ENCODE data around the gene SNN. TPM values are rescaled to one million over a fixed set of nuclear protein-coding genes. Genes with fewer than 3 reads are reported as not detected.

The SNN gene
- total RNA-seq, 1 experiment from 2014 or later, result 17.7 TPM

GRCh38 chr16:11658896-11659708 lies 9.2 kb upstream of the SNN start:
- in situ Hi-C loops (cut with HindIII; ENCODE audit: low pct_unique_long_range_greater_than_20kb, low sequenced_read_pairs), result no loop called here
- DNase-seq (ENCODE audit: low read depth), result no peak

- DNase-seq (ENCODE audit: low read depth), result no peak
- in situ Hi-C loops (cut with HindIII; ENCODE audit: low pct_unique_long_range_greater_than_20kb, low sequenced_read_pairs), result no loop called here
These were observed 7.7 kb upstream of the SNN start for GRCh38 chr16:11660565-11660964.

GRCh38 chr16:11662582-11662981 lies 5.7 kb upstream of the SNN start:
- DNase-seq (ENCODE audit: low read depth), result no peak
- in situ Hi-C loops (cut with HindIII; ENCODE audit: low pct_unique_long_range_greater_than_20kb, low sequenced_read_pairs), result no loop called here

- in situ Hi-C loops (cut with HindIII; ENCODE audit: low pct_unique_long_range_greater_than_20kb, low sequenced_read_pairs), result no loop called here
- DNase-seq (ENCODE audit: low read depth), result no peak
These were observed 3.2 kb upstream of the SNN start for GRCh38 chr16:11665071-11665491.

DNA sequence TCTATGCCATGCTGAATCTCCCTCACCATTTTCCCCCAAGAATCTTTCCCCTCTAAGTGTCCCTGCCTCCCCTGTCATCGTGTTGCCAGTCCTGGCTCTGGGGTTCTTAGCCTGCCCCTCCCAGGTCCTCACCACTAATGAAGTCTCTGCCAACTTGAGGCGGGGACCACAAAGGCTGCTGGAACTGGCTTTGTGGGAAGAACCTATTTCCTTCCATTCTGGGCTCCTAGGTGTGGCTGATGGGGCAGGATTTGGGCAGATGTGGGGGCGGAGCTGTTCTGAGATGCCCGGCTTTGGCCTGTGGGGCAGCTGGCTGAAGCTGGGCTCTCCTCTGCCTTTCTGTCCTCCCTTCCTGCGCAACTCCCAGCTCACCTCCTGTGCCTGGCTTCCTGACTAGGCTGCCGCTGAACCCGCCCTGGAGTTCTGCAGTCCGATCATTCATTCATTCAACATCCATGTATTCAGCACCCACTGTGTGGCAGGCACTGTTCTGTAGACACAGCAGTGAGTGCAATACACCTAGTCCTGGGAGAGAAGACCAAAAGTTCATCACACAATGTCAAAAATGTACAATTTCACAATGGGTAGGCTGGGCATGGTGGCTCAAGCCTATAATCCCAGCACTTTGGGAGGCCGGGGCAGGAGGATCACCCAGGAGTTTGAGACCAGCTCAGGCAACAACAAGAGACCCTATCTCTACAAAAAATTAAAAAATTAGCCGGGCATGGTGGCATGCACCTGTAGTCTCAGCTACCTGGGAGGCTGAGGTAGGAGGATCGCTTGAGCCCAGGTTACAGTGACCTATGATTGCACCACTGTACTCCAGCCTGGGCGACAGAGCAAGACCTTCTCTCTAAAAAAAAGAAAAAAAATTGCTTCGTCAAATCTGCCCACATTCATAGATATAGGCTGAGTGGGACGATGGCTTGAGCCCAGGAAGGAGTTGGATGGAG lies 1.9 kb upstream of the SNN start:
- DNase-seq (ENCODE audit: low read depth), result no peak
- in situ Hi-C loops (cut with HindIII; ENCODE audit: low pct_unique_long_range_greater_than_20kb, low sequenced_read_pairs), result no loop called here

DNA sequence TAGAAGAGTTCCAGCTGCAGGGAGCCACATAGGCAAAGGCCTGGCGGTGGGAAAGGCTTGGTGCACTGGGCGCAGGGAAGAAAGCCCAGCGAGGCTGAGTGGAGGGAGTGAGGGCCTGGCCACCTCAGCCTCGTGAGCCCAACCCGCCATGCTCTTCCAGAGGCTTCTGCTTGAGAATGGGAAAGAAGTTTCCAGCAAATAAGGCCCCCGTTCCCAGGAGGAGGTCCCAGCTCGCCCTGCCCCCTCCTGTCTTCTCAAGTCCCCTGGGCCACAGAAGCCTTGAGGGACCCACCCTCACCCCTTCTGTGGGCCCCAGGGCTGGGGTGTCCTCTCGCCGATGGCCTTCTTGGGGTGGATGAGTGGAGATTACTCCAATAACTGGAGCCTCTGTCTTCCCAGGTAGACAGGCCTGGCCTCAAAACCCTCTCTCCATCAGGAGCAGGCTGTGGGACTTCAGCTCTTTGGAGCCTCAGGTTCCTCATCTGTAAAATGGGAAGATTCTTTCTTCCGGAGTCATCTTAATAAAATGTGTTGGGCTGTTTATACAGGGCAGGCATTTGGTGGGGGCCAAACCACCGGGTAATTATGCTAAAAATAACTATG lies 933 bp upstream of the SNN start:
- in situ Hi-C loops (cut with HindIII; ENCODE audit: low pct_unique_long_range_greater_than_20kb, low sequenced_read_pairs), result no loop called here
- DNase-seq (ENCODE audit: low read depth), result no peak

DNA sequence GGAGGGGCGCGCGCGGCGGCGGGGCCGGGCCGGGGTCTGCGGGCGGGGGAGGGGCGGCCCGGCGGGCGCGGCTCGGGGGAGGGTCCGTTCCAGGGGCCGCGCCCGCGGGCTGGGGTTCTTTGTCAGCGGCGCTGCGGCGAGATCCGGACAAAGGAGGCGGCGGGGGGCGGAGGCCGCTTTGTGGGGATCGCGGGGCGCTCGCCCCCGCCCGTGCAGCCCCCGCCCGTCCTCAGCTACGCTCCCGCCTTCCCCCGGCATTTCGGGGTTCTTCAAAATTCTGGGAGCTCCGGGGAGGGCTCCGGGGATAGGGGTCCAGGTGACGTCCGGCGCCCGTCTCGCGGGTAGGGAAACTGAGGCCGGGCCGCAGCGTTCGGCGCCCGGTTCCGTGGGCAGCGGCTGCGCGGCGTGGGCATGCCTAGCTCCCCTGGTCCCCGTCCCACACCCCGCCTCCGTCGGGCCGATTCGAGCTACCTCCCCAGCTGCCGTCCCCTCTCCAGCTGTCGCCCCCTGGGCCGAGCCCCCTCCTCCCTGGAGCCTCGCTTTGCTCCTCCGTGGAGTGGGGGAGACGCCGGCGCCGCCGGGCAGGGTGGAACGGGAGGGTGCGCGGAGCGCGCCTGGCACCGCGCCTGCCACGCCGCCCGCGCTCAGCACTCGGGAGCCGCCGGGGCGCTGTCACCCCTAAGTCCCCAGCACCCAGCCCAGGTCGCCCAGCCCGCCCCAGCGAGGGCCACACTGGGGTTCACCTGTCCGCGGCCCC lies 546 bp downstream of the SNN start:
- DNase-seq (ENCODE audit: low read depth), result no peak
- in situ Hi-C loops (cut with HindIII; ENCODE audit: low pct_unique_long_range_greater_than_20kb, low sequenced_read_pairs), result no loop called here

GRCh38 chr16:11669380-11670146 lies 1.3 kb downstream of the SNN start:
- no peak for DNase-seq (ENCODE audit: low read depth)
- in situ Hi-C loops (cut with HindIII; ENCODE audit: low pct_unique_long_range_greater_than_20kb, low sequenced_read_pairs), result no loop called here

GRCh38 chr16:11670171-11671131 lies 2.2 kb downstream of the SNN start:
- no peak for DNase-seq (ENCODE audit: low read depth)
- in situ Hi-C loops (cut with HindIII; ENCODE audit: low pct_unique_long_range_greater_than_20kb, low sequenced_read_pairs), result no loop called here

GRCh38 chr16:11671271-11671670 lies 3.0 kb downstream of the SNN start:
- no peak for DNase-seq (ENCODE audit: low read depth)

DNA sequence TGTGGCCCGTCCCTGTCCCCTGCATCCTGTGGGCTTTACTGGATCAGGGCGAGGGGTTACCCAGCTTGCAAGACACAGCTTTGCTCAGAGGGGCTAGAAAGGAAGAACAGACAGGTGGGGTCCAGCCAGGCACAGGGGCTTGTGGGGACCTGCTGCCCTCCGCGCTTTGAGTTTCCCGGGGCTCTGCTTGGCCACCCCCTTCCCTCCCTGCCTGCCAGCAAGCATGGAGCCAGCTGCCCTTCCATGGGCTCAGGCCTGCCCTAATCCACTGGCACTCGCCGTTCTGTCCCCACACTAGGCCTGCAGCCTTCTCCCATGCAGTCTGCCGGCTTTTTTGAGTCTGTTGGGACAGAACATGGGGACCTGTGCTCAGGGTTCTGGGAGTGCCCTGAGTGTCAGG lies 3.4 kb downstream of the SNN start:
- in situ Hi-C loops (cut with HindIII; ENCODE audit: low pct_unique_long_range_greater_than_20kb, low sequenced_read_pairs), result no loop called here
- DNase-seq (ENCODE audit: low read depth), result no peak

More at GRCh38 chr16:11671271-11671670, 3.0 kb downstream of the SNN start:
- in situ Hi-C loops (cut with HindIII; ENCODE audit: low pct_unique_long_range_greater_than_20kb, low sequenced_read_pairs), result no loop called here

DNA sequence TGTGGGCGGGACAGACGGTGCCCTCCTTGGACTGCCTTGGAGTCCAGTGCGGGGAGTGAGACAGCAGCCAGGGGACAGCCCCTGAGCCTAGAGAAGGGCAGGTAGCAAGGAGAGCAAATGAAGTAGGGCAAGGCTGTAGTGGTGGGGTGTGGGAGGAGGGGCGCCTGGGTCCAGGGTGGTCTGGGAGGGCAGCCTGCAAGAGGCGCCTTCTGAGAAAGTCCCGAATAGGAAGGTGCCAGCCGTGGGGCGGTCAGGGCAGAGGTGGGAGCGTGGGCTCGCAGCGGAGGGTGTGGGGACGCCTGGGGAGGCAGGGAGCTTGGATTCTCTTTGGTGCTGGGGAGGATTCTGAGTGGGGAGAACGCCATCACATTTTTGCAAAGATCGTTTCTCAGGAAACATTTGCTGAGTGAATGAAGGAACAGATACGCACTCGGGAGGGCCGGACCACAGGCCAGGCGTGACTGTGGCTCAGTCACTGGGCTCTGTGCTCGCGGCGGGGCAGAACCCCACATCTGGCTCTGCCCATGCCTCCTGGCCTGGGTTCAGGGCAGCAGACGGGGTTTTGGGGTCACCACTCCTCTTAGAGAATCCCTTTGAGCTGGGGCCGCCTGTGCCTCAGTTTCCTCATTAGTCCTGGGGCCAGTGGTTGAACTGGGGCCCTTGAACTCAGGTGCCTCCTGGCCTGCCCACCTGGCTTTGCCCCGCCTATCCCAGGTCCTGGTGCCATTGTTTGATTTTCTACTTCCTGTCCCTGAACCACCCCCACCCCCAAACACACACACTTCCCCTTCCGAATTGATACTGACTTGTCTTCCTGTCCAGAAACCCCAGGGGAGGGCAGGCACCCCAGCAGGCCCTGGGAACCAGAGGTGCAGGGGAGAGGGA lies 4.2 kb downstream of the SNN start:
- in situ Hi-C loops (cut with HindIII; ENCODE audit: low pct_unique_long_range_greater_than_20kb, low sequenced_read_pairs), result no loop called here
- no peak for DNase-seq (ENCODE audit: low read depth)

DNA sequence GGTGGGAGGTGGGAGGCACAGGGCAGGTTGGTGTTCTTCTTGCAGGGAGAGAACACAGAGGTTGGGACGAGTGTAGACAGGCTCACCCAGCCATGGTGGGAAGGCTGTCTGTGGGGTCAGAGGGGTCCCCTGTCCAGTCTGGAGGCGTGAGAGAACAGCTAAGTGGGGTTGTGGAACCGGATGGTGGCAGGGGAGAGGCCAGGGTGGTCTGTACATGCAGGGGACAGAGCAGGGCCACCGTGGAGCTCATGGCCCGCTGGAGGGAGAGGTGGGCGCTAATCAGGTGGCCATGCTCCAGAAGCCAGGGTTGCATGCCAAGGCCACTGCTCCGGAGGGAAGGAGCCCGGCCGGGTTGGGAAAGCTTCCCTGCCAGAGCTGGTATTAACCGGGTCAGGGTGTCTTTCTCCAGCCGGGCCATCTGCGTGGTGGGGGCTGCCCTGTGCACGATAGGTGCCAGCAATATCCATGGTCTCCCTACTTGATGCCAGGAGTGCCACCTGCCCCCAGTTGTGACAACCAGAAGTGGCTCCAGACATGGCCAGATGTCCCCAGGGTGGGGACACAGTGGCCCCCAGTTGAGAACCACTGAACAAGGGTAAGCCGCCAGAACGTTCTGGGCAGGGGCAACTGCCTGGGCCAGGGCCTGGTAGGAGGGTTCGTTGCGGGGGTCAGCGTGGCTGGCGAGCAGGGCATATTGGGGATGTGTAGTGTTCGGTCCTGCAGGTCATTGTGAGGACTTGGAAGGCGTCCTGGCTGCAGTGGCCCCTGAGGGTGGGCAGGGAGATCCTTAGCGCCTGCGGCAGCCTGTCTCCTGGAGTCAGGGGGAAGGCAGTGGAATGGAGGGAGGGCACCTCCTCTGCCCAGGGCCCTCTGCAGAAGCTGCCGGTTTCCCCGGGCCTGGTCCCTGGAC lies 5.1 kb downstream of the SNN start:
- DNase-seq (ENCODE audit: low read depth), result no peak
- in situ Hi-C loops (cut with HindIII; ENCODE audit: low pct_unique_long_range_greater_than_20kb, low sequenced_read_pairs), result no loop called here

DNA sequence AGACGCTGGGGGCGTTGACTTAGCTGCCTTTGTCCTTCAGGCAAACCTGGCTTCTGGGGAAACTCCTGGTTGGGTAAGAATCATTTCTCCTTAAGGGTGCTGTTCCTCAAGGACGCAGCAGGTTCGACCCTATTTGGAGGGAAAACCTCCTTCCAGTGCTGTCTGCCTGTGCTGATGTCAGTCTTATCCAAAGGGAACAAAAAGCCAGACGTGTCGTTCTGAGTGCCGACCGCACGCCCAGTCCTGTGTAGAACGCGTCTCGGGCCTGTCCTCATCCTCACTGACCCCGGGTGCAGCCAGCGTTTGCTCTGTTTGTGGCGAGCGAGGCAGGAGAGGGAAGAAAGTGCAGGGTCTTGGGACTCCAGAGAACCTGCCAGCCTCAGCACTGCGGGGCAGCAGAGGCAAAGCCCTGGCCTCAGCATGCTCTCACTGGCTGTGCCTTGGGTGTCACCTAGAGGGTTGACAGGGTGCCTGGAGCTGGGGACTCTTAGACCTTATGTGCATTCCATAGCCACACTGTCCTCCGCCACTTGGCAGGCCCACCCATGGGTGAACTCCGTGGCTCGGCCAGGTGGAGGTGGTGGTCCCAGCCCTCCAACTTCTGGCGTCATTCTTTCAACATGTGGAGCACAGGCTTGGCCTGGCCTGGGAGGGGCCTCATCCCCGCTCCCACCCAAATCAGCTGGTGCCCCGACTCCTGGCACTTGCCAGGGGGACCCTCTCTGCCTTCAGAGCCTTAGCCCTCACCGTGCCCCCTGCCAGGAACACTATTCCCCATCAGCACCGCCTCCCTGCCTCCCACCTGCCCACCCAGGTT lies 6.0 kb downstream of the SNN start:
- no peak for DNase-seq (ENCODE audit: low read depth)
- in situ Hi-C loops (cut with HindIII; ENCODE audit: low pct_unique_long_range_greater_than_20kb, low sequenced_read_pairs), result no loop called here
